Measurements from ENCODE around the gene PRPSAP1. TPM values are rescaled to one million over a fixed set of nuclear protein-coding genes. Genes with fewer than 3 reads are reported as not detected.

Gene PRPSAP1
- total RNA-seq, 6 experiments from 2014 or later, result 39.3 to 55.6 (median 45.1) TPM

DNA sequence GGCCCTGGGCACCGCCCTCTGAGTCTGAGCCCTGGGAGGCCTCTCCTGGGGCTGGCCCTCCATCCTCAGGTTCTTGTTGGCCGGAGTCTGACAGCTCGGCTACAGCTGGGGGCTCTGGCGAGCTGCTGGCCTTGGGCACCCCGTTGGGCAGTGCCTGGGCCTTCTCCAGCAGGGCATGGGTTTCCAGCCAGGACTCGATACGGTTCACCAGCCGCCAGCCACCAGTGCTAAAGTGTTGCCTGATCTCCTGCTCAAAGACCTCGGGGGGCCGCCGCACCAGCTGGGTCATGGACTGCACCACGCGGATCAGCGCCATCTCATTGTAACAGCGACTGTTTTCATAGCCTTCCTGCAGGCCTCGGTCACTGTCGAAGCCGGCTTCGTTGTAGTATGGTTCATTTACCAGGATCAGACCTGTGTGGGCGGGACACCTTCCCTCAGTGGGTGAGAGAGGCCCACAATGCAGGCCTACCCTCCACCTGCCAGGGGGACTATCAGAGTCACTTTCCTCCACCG, 37.5 kb upstream of the PRPSAP1 start:
- H3K27me3 ChIP-seq, result no peaks in the 10 kb centered on the region
- no peaks in the 10 kb centered on the region for H3K9me3 ChIP-seq
- TF ChIP-seq, protein P1, sequence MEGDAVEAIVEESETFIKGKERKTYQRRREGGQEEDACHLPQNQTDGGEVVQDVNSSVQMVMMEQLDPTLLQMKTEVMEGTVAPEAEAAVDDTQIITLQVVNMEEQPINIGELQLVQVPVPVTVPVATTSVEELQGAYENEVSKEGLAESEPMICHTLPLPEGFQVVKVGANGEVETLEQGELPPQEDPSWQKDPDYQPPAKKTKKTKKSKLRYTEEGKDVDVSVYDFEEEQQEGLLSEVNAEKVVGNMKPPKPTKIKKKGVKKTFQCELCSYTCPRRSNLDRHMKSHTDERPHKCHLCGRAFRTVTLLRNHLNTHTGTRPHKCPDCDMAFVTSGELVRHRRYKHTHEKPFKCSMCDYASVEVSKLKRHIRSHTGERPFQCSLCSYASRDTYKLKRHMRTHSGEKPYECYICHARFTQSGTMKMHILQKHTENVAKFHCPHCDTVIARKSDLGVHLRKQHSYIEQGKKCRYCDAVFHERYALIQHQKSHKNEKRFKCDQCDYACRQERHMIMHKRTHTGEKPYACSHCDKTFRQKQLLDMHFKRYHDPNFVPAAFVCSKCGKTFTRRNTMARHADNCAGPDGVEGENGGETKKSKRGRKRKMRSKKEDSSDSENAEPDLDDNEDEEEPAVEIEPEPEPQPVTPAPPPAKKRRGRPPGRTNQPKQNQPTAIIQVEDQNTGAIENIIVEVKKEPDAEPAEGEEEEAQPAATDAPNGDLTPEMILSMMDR (IDR thresholded peaks at IDR 0.05), result no peak
- TF ChIP-seq POLR2A (IDR thresholded peaks at IDR 0.05), result no peak
- H3K27ac ChIP-seq, result no peak overlapping the region
- intact Hi-C loops (cut with DNase I), result no loop called here
- peaks cover 0 to 31% (median 4%) of the 10 kb centered on the region in 4 donors for H3K36me3 ChIP-seq
- no peak overlapping the region for H3K4me3 ChIP-seq
- WGBS (ENCODE audit: insufficient coverage, low coverage, low lambda C conversion rate, missing lambda C conversion rate), result 88% methylated on average over 1 of the region's 21 CpGs
- no peaks in the 10 kb centered on the region for H3K4me1 ChIP-seq
- no peak for DNase-seq
- ATAC-seq, result no peak

DNA sequence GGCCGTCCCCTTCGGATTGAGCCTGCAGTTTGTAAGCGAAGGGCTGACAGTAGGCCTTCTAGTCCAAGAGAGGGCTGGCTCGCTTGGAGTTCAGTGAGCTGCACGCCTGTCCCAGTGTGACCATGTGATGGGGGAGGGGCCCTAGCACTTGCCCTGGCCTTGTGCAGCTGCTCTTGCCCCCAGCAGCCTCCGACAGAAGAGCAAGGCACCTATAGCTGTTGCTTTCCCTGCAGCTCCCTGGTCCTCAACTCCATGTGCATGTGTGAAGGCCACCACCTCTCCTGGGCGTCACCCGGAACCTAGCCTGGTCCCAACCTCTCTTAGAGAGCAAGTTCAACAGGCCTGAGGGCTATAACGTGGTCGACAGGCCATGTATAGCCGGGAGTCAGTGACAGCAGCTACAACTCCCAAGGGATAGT, 36.3 kb upstream of the PRPSAP1 start:
- WGBS (ENCODE audit: insufficient coverage, low coverage, low lambda C conversion rate, missing lambda C conversion rate), result 92% methylated on average over 5 of the region's 11 CpGs
- H3K4me1 ChIP-seq, result peaks cover 0 to 12% (median 6%) of the 10 kb centered on the region in 4 donors
- no peak for TF ChIP-seq POLR2A (IDR thresholded peaks at IDR 0.05)
- TF ChIP-seq, protein P1 (IDR thresholded peaks at IDR 0.05), result no peak
- intact Hi-C loops (cut with DNase I), result no loop called here
- peaks cover 0 to 21% (median 0%) of the 10 kb centered on the region in 4 donors for H3K36me3 ChIP-seq
- no peak overlapping the region for H3K27ac ChIP-seq
- DNase-seq (no peak), ATAC-seq (no peak)
- no peaks in the 10 kb centered on the region for H3K9me3 ChIP-seq
- no peaks in the 10 kb centered on the region for H3K27me3 ChIP-seq
- no peak overlapping the region for H3K4me3 ChIP-seq

DNA sequence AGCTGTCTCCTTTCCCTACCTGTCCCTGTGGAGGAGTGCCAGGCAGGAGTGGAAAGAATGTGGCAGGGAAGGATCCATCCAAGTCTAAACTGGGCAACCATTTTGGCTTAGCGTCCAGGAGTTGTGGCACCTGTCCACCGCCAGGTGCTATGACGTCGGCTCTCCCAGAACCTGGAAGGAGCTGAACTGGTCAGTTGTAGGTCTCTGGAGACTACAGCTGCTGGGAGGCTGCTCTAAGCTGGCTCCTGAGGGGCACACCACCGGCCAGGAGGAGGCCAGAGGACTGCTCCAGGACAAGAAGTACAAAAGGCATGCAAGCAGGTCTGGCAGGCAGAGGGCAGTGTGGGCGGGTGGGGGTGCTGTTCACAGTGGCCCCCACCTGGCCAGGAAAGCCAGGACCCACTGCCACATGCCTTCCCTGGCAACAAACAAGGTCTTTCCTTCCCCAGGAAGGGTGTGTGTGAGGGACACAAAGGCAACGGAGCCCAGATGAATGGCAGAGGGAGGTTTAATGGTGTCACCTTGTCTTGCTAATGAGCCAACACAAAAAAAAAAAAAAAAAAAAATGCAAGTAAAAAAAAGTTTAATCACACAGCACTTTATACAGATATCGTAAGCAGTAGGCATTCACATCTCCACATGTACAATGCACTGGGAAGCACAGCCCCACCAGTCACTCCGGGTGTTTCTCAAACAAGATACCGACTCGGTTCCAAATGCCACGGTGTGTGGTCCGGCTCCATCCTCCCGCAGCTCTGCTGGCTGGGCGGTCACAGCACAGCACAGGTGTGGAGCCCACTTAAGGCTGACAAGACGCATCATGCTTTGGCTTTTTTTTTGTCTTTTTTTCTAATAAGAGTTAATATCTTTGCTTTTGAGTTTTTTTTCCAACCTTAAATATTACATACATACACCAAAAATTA, 35.5 kb upstream of the PRPSAP1 start:
- no peak for DNase-seq
- Histone ChIP-seq H3K4me1 (peaks cover 0 to 18% (median 8%) of the 10 kb centered on the region in 4 donors), H3K27me3 (no peaks in the 10 kb centered on the region), H3K9me3 (no peaks in the 10 kb centered on the region), H3K27ac (no peak overlapping the region), H3K4me3 (no peak overlapping the region), H3K36me3 (peaks cover 0 to 18% (median 0%) of the 10 kb centered on the region in 4 donors)
- TF ChIP-seq, protein P1 (IDR thresholded peaks at IDR 0.05), result no peak
- no peak for TF ChIP-seq POLR2A (IDR thresholded peaks at IDR 0.05)
- no peak for ATAC-seq
- 81% methylated on average over 6 of the region's 16 CpGs for WGBS (ENCODE audit: insufficient coverage, low coverage, low lambda C conversion rate, missing lambda C conversion rate)
- intact Hi-C loops (cut with DNase I), result loop anchor here in 1 of 2 donors (5.0 kb wide), 1 partner anchor 82 kb away; the partner anchor contains the start of gene QRICH2

DNA sequence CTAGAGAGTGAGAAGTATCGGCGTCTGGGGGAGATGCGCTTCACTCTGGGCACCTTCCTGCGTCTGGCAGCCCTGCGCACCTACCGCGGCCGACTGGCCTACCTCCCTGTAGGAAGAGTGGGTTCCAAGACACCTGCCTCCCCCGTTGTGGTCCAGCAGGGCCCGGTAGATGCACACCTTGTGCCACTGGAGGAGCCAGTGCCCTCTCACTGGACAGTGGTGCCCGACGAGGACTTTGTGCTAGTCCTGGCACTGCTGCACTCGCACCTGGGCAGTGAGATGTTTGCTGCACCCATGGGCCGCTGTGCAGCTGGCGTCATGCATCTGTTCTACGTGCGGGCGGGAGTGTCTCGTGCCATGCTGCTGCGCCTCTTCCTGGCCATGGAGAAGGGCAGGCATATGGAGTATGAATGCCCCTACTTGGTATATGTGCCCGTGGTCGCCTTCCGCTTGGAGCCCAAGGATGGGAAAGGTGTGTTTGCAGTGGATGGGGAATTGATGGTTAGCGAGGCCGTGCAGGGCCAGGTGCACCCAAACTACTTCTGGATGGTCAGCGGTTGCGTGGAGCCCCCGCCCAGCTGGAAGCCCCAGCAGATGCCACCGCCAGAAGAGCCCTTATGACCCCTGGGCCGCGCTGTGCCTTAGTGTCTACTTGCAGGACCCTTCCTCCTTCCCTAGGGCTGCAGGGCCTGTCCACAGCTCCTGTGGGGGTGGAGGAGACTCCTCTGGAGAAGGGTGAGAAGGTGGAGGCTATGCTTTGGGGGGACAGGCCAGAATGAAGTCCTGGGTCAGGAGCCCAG, 33.5 kb upstream of the PRPSAP1 start:
- Histone ChIP-seq H3K9me3 (no peaks in the 10 kb centered on the region), H3K4me3 (no peak overlapping the region), H3K27ac (no peak overlapping the region), H3K36me3 (peaks cover 0 to 11% (median 0%) of the 10 kb centered on the region in 4 donors), H3K4me1 (peaks cover 0 to 34% (median 8%) of the 10 kb centered on the region in 4 donors), H3K27me3 (no peaks in the 10 kb centered on the region)
- WGBS (ENCODE audit: insufficient coverage, low coverage, low lambda C conversion rate, missing lambda C conversion rate), result 69% methylated on average over 3 of the region's 31 CpGs
- TF ChIP-seq POLR2A (IDR thresholded peaks at IDR 0.05), result no peak
- TF ChIP-seq, protein P1 (IDR thresholded peaks at IDR 0.05), result no peak
- no peak for DNase-seq
- no peak for ATAC-seq
- intact Hi-C loops (cut with DNase I), result loop anchor here in 1 of 2 donors (5.0 kb wide), 1 partner anchor 80 kb away; the partner anchor contains the start of gene QRICH2
